HG03064 (cell line): ENCODE measurements around the gene RASGRF1.
"Not testable (repeated sequence)": the region's sequence is repeated elsewhere in the genome, so short reads cannot be mapped to it uniquely, and the experiment has no call there.

Experiments used
- ATAC-seq: cut with Tn5 transposase; IDR thresholded peaks from one replicate; pipeline ENCODE4 v1.9.1; 2021; ENCODE audit warnings: low read depth; ENCODE audit not compliant: unreplicated experiment

The RASGRF1 gene, protein sequence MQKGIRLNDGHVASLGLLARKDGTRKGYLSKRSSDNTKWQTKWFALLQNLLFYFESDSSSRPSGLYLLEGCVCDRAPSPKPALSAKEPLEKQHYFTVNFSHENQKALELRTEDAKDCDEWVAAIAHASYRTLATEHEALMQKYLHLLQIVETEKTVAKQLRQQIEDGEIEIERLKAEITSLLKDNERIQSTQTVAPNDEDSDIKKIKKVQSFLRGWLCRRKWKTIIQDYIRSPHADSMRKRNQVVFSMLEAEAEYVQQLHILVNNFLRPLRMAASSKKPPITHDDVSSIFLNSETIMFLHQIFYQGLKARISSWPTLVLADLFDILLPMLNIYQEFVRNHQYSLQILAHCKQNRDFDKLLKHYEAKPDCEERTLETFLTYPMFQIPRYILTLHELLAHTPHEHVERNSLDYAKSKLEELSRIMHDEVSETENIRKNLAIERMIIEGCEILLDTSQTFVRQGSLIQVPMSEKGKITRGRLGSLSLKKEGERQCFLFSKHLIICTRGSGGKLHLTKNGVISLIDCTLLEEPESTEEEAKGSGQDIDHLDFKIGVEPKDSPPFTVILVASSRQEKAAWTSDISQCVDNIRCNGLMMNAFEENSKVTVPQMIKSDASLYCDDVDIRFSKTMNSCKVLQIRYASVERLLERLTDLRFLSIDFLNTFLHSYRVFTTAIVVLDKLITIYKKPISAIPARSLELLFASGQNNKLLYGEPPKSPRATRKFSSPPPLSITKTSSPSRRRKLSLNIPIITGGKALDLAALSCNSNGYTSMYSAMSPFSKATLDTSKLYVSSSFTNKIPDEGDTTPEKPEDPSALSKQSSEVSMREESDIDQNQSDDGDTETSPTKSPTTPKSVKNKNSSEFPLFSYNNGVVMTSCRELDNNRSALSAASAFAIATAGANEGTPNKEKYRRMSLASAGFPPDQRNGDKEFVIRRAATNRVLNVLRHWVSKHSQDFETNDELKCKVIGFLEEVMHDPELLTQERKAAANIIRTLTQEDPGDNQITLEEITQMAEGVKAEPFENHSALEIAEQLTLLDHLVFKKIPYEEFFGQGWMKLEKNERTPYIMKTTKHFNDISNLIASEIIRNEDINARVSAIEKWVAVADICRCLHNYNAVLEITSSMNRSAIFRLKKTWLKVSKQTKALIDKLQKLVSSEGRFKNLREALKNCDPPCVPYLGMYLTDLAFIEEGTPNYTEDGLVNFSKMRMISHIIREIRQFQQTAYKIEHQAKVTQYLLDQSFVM (N-terminal part only)

DNA sequence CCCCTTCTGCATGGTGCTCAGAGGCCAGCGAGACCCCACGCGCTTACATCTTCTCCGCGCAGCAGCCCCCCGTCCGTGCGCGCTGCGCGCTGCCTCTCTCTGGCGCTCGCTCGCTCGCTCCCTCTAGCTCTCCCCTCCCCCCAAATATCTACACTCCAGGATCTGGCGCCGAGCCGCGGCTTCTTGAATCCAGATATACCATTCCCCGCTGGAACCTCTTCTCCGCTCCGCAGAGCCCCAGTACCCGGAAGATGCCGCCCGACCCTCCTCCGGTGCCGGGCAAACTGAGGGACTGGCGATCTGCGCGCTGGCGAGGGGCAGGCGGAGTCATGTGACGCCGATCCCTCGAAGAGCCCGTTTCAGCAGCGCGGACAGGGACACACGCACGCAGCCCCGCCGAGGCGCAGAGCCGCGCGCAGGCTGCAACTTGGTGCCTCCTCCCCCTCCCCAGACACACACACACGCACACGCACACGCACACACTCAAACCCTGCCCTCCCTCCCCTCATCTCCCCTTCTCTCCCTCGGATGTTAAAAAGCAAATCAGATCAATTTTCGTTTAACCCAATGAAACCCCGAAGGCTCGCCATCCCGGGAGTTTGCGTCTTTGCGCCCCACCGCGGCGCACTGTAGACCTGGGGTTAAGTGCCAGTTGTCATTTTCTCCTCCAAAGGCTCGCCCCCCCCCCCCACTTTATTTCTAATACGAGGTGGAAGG lies at the start of gene RASGRF1:
TSS of gene RASGRF1 (minus strand) at position 294 of the 717 bp plus-strand sequence. CDS start at position 12, 282 bp downstream.
- ATAC-seq, result no peak

DNA sequence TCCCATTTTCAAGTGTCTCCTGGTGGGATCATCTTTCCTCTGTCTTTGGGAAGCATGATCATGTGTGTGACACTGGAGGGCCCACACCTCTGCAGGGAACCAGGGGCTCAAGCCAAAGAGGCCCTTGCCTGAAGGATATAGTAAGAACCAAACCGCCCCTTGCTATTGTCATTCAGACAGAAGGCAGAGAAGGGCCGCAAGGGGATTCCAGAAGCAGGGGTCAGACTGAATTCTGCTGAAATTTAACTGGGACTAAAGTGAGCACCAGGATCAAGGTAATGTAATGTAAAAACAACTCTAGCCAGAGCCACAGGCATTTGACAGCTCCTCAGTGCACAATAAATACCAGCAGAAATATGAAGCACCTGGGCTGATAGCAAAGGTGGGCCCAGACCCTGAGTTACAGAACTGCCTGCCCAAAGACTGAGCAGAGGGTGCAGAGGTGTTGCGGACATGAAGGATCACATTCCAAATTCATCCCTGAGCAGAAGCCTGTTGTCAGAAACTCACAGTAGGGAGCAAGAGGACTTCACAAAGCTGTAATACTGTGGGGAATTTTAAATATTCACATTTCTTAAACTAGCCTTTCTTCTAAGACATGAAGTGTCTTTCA lies 46.0 kb upstream of the RASGRF1 start:
- no peak for ATAC-seq

DNA sequence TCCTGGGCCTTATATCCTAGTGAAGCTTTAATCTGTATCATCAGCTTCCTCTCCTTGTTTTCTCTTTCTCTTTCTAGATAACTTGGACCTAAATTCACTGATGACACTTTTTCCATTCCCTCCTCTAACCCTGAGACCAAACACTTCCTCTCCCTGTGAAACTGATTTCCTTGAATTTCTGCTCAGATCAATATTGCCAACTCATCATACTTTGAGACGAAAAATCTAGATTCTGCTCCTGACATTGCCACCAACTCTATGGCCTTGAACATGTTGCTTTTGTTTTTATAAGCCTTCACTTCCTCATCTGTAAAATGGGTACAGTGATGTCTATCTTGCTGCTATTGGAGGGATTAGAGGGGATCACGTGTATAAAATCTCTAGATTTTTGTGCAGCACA lies 42.7 kb upstream of the RASGRF1 start:
- ATAC-seq, result no peak

DNA sequence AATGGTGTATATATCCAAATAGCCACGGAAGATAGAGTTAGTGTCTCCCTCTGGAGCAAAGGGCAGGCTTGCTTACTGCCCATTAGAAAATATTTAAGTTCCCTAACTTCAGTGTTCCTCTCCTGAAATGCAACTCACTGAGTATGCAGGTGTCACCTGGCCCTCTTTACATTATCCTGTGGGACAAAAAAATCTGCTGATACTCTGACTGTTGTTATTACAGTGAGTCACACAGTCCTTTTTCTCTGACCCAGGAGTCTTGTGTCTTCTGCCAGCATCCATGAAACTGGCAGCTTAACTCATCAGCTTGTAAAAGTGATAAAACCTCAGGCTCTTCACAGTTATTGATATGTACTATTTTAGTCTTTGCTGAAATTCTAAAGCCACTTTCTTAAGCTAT lies 42.2 kb upstream of the RASGRF1 start:
- ATAC-seq, result no peak

DNA sequence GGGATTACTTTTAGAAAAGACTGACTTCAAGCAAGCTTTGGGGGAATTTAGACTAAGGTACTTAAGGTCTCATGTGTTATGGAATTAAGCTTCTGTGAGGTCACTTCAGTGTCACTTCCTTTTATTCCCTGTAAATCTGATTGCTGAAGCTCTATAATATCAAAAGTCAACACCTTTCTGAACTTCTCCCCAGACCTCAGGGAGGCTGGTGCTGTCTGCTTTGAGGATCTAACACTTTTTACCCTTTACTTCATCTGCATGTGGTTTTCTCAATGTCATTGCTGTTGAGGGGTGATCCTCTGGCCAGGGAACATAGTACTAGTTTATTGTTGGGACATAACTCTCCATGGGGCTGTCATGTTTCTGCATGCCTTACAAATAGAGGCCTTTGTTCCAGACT lies 41.8 kb upstream of the RASGRF1 start:
- ATAC-seq, result no peak

DNA sequence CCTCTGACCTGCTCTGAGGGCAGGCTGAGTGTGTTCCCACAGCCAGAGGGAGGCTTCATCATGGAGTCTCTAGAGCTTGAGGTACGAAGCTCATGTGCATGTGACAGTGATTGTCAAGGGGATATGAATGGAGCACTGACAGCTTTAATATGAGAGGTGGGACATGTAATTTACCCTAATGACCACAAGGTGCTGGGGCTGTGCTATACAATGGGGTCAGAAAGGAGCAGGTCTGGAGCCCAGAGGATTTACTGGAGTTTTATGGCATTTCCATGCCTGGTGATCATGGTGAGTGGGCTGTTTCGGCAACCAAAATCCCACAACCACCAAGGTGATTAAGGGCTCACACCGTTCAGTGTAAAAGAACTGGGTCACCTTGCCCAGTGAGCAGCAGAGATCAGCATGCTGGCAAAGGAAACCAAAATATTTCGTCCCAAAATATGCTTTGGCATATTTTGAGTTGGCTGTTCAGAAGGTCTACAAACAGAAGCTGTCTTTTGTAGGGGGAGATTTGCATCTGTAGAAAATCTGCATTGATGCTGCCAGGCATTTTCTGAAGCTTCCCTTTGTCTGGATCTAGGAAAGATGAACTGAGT lies 40.1 kb upstream of the RASGRF1 start:
- ATAC-seq, result no peak

DNA sequence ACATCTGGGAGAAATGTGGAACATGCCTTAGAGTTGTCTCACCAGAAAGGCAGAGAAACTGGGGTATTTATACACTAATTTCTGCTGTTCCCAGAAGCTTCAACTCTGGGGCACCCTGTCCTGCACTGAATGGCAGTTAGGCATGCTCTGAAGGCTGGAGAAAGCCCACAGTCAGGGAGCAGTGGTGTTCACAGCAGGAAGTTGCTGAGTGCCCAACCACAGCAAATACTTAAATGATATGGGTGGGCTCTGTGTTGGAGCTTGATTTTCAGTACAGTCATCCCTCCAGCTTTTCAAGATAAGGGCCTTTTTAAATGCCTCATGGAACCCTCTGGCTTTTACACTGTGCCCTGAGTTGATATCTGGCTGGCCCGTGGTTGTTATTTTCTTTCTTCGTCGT lies 38.7 kb upstream of the RASGRF1 start:
- ATAC-seq, result no peak

DNA sequence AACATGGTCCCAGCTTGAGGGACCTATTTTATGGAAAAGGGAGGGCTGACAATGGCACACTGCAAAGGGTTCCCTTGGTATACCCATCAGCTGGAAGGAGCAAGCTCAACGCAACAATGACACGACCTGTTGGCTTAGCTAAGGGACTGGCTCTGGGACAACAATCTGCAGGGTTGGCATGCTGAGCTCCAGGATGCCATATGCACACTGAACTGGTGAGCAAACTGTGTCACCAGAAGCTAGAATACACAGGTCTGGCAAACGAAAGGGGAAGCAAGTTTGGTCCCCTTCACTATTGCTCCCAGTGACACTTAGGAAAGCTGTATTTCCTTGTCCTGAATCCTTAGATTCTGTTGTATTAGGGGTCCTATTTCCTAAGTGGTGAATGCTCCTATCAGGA lies 38.0 kb upstream of the RASGRF1 start:
- ATAC-seq, result no peak

DNA sequence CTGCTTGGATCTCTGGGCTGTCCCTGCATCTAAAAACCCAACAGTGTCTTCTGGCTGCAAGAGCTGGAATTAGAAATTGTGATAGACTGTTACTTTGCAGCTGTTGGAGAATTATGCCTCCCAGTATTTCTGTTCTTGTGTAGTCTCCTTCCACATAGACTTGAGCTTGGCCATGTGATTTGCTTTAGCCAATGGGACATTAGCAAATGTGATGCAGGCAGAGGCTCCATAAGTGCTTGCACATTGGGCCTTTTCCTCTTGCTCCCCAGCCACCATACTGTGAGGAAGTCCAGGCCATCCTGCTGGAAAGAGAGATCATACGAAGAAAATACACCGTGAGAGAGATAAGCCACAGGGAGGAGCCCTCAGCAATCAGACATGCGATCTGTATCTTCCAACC lies 33.8 kb upstream of the RASGRF1 start:
- no peak for ATAC-seq

DNA sequence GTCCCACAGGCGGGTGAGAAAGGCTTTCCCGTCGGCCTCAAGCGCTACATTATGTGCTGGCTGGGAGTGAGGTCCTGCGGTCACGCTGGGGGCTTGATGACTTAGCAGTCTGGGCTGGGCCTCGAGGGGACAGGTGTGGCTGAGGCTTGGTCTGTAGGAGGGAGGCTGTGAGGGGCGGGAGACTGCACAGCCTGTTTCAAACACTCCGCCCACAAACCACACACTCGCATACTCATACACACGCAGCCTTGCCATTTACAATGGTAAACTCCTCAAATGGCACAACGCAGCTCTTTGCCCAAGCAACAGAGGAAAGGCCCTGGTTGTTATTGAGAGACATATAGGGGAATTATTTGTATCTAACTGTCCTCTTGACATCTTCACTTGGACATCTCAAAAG lies 32.4 kb upstream of the RASGRF1 start:
- ATAC-seq, result no peak

DNA sequence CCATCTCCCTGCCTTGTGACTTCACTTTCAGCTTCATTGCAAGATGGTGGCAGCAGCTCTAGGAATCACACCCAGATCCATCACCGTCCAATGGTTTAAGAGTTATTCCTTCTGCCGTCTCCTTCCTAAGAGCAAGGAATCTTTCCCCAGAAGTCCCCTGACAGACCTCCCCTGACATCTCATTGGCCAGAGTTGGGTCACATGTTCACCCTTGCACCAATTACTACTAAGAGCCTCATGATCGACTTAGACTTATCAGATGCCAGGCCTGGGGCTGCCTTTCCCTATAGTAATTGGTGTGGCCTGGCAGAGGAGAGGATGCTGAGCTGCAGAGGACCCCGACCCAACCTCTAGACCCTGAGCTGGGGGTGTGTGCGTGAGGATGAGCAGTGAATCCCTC lies 31.8 kb upstream of the RASGRF1 start:
- no peak for ATAC-seq

DNA sequence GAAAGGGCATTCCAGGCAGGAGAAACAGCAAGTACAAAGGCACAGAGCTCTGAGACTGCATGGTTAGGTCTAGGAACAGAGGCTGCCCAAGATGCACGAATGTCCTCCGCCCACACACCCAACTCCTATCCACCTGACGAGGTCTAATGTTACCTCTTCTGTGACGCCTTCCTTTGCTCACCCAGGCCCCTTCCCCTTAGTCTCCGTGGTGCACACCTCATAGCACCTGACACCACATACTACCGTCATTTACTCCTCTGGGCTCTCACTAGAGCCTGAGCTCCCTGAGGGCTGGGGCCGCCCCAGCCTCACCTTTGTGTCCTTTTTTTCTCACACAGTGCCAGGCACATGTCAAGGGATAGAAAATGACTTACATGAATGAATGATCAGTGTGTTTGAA lies 31.0 kb upstream of the RASGRF1 start:
- no peak for ATAC-seq

DNA sequence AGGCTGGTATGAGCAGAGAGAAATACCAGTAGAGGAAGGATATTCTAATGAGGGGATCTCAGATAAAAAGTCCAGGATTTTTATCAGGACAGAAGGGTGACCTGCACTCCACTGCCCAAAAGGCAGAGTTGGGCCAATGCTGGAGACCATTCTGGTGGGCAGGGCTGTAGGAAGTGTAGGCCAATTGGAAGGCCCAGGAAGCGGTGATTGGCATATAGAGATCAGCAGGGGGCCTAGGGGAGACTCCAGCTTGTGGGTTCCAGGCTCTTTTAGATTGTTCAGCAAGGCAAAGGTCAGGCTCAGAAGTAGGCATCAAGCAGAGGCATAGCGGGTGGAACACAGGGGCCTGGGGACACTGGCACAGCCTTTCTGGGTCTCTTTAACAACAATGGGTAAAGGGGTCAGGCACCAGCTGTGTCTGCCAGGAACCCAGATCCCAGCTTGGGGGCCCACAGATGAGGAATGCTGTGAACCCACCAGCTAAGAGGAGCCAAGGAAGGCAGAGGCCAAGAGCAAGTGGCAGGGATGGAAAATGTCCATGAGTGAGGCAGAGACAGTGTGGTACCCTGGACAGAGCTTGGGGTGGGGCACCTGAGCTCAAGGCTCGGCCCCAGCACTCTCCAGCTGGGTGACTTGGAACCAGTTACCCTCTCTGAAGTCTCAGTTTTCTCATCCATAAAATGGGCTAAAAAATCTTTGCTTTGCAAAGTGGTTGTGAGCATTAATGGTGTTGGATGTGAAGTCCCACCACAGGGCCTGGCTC lies 27.0 kb upstream of the RASGRF1 start:
- no peak for ATAC-seq

DNA sequence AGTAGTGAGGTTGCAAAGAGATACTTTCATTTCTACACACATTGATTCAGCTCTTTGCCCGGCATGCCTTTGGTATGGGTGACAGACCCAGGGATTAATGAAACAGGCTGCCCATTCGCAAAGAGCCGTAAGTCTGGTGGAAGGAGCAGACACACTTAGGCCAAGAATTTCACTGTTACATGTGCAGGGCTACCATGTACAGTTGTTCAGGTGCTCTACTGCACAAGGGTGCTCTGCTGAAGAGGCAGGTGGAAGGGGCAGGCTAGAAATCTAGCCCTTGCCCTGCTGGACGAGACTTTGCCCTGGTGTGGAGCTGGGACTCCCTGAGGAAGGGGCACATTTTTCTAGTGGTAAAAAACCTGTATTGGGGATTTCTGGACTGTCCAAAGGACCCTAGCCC lies 26.2 kb upstream of the RASGRF1 start:
- no peak for ATAC-seq

DNA sequence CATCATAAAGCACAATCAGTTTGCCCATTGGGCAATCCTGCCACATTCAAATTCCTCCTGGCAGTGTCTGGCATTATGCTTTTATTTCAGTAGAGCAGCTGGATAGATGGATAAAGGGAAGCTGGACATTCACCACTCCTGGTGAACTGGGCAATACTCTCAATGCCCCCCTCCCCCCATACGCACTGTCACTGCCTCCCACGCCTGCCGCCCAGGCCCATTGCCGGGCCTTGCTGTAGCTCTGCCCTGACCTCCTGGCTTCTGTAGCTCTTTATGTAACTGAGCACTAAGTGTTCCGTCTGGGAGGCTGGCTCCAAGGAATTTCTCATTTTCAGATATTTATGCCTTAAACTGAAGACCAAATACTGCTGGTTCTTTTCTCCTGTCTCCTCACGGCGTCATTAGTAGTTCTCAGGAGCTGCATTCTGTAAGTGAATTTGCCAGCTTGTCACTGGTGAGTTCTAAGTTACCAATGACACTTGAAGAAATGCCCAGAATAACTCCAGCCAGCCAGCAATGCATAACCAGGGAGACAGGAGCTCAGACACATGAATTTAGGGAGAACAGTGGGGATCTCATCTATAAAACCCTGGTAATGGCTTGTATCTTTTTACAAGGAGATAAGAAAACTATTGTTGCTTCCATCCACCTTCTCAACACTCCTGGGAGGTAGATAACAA lies 25.5 kb upstream of the RASGRF1 start:
- ATAC-seq, result no peak

DNA sequence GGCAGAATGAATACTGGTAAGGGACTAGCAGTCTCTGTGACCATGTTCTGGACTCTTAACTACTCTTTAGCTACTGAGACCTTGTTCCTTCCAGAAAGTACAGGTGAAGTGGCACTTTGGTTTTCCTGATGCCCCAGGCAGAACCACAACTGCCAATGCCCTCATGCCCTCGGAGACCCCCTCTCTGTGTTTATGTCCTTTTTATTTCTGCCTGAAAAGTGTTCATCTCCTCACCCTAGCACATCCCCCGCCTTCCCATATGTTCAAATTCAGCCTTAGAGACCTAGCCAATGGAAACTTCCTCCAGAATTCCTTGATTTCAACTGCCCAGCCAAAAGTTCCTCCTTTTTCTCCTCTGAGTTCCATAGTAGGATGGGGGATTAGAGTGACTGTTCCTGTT lies 23.3 kb upstream of the RASGRF1 start:
- no peak for ATAC-seq

DNA sequence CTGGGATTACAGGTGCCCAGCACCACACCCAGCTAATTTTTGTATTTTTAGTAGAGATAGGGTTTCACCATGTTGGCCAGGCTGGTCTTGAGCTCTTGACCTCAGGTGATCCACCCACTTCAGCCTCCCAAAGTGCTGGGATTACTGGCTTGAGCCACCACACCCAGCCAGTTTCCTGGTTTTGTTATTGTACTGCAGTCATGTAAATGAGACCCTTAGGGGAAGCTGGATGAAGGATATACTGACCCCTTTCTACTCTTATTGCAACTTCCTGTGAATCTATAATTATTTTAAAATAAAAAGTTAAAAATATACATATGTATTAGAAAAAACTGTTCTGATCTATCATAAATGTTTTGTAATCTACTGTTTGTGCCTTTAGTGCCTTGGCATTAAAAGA lies 20.8 kb upstream of the RASGRF1 start:
- not testable (repeated sequence) for ATAC-seq

DNA sequence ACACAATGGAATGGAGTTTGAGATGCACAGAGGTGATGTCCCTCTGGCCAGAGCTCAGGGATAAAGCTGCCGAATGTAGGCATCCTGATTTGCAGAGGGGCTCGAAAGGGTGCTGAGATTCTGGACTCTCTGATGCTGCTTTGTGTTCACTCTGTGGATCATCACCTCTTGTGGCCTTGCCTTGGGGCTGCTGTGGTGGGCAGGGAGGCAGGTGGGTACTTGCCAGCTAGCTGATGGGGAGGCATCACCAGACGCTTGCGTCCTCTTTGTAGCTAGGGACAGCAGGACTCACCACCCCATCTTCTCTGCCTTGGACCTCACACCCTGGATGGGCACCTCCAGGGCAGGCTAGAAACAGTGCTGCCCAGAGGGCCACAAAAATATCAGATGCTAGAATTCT lies 14.6 kb upstream of the RASGRF1 start:
- no peak for ATAC-seq
